G401.6 (cell line): ENCODE measurements around the gene CREB1.
"Not testable (repeated sequence)": the region's sequence is repeated elsewhere in the genome, so short reads cannot be mapped to it uniquely, and the experiment has no call there.

Experiments used
- FAIRE-seq: peaks from 2 replicates; lab custom pipeline; 2012; peaks lifted over from hg19 to GRCh38; lab: Jason Lieb, UNC

The CREB1 gene

DNA sequence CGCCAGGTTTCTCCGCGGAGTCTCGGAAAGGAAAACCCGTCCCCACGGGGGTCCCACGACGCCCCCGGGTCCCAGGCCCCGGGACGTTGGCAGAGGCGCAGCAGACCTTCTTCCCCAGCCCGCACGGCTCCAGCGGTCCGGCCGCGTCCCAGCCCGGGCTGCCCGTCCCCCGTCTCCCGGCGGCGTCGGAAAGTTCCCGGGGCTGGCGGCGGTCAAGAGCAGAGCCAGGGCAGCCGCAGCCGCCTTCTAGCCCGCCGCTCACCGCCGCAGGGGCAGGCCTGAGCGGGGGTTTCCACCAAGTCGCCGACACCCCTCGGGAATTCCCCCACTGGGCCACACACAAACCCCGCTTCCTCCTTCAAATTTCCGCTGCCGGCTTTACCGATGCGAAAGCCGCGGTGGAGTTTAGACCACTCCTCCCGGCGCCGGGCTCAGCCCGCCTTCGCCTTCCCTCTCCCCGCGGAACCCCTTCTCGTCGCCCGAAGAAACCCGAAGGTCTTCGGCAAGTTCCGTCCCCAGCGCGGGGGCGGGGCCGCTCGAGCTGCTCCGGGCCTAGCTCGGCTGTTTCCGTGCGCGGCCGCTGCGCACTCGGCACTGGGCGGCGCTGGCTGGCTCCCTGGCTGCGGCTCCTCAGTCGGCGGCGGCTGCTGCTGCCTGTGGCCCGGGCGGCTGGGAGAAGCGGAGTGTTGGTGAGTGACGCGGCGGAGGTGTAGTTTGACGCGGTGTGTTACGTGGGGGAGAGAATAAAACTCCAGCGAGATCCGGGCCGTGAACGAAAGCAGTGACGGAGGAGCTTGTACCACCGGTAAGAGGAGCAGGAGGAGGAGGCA, at the start of gene CREB1:
Gene CREB1 (plus strand): TSS at position 633 of the 830 bp plus-strand sequence. CDS start 25,674 bp downstream, outside the sequence.
- FAIRE-seq: peak; percentile 96

GRCh38 chr2:207480521-207481040, 49.2 kb upstream of the CREB1 start:
- FAIRE-seq: no peak

GRCh38 chr2:207481924-207482323, 47.8 kb upstream of the CREB1 start:
- no peak for FAIRE-seq

- no peak for FAIRE-seq
These were observed 47.1 kb upstream of the CREB1 start for GRCh38 chr2:207482630-207483029.

GRCh38 chr2:207483066-207483465, 46.7 kb upstream of the CREB1 start:
- FAIRE-seq: no peak

- FAIRE-seq: no peak
These were observed 46.3 kb upstream of the CREB1 start for GRCh38 chr2:207483477-207483876.

DNA sequence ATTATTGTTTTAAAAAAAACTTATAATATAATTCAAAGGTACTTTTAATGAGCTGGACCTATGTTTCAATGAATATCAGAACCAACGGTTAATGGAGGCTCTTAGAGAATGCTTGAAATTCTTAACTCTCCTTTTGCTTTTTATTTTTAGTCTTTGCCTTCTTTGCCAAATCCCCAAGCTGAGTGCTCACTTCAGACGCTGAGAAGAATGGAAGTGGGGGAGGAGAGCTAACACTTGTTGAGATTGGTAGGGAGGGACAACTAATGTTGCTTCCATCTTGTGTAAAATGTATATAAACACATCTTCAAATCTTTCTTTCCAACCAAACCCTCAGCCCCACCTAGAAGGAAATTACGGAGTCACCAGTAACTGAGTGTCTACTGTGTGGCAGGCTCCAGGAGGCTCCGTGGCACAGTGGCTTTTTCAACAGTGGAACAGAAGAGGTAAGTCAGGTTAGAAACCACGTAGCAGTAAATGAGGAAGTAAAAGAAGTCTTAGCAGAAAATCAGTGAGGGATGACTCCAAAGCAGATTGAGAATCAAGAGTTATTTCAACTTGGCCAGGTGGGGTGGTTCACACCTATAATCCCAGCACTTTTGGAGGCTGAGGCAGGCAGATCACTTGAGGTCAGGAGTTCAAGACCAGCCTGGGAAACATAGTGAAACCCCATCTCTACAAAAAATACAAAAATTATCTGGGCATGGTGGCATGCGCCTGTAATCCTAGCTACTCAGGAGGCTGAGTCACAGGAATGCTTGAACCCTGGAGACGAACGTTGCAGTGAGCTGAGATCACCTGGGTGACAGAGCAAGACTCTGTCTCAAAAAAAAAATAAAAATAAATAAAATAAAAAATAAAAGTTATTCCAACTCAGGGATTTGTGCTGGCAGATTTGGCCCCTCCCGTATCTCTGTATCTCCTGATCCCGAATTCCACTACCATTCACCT, 45.0 kb upstream of the CREB1 start:
- FAIRE-seq: no peak

DNA sequence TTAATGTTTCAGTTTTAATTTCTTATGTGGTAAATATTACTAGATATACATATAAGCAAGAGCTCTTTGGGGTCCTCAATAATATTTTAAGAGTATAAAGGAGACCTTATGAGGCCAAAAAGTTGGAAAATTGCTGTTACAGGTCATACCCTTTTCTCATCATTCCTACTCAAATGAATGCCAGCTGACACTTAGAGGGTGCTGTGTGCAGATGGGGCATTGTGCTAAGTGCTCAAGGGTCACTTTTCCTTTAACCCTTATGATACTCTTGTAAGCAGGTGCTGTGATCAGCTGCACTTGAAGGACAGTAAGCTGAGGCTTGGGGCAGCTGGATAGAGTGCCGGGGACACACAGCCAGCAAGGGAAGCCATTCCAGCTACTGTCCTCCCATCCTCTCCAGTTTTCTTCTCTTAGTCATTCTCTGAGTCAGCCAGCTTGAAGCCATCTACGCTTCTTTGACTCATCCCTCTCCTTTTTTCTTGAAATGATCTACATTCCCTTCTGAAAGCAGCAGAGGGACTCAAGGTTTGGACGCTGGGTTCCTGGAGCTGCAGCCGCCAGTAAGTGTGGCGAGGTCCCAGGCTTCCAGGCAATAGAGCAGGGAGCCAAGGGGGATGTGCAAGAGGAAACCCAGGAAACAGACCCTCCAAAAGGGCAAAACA, 42.0 kb upstream of the CREB1 start:
- FAIRE-seq: no peak

- no peak for FAIRE-seq
These were observed 40.5 kb upstream of the CREB1 start for GRCh38 chr2:207489251-207489650.

- no peak for FAIRE-seq
These were observed 39.3 kb upstream of the CREB1 start for GRCh38 chr2:207490441-207490840.

GRCh38 chr2:207491086-207491485, 38.7 kb upstream of the CREB1 start:
- no peak for FAIRE-seq

DNA sequence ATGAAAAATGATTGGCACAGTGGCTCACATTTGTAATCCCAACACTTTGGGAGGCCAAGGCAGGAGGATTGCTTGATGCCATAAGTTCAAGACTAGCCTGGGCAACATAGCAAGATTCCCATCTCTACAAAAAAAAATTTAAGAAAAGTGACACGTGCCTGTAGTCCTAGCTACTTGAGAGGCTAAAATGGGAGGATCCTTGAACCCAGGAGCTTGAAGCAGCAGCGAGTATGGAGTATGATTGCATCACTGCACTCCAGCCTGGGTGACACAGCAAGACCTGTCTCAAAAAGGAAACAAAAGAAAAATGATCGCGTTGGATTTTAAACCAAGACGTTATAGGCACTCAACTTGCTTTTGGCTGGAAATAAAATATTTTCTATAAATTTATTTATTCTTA, 37.8 kb upstream of the CREB1 start:
- FAIRE-seq: no peak

GRCh38 chr2:207492461-207492860, 37.3 kb upstream of the CREB1 start:
- no peak for FAIRE-seq

DNA sequence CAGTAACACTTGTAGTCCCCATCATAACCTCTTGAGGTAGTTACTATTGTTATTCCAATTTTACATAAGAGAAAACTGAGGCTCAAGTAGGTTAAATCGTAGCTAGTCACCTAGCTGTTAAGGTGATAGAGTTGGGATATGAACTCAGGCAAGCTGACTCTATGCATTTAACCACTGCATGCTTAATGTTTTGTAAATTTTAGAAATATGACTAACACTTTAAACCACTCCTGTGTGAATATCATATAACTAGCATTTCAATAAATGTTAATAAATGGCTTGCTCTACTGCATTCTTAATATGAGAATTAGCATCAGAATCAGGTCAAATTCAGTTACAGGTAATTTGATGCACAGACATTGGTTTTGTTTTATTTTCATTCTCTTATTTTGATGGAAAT, 35.6 kb upstream of the CREB1 start:
- FAIRE-seq: no peak

DNA sequence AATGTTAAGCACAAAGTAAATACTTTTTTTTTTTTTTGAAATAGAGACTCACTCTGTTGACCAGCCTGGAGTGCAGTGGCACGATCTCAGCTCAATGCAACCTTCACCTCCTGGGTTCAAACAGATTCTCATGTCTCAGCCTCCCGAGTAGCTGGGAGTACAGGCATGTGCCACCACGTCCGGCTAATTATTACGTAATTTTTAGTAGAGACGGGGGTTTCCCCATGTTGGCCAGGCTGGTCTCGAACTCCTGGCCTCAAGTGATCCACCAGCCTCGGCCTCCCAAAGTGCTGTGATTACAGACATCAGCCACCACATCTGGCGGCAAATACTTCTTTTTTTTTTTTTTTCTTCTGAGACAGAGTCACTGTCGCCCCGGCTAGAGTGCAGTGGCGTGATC, 32.8 kb upstream of the CREB1 start:
- FAIRE-seq: not testable (repeated sequence)

DNA sequence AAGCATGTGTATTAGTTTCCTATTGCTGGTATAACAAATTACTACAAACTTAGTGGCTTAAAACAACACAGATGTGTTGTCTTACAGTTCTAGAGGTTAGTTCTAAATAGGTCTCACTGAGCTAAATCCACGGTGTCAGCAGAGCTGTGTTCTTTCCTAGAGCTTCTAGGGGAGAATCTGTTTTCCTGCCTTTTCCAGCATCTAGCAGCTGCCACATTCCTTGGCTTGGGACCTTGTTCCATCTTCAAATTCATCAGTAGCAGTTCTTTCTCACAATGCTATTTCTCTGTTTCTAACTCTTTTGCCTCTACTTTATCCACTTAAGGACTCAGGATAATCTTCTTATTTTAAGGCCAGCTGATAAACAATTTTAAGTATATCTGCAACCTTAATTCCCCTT, 32.2 kb upstream of the CREB1 start:
- FAIRE-seq: no peak

DNA sequence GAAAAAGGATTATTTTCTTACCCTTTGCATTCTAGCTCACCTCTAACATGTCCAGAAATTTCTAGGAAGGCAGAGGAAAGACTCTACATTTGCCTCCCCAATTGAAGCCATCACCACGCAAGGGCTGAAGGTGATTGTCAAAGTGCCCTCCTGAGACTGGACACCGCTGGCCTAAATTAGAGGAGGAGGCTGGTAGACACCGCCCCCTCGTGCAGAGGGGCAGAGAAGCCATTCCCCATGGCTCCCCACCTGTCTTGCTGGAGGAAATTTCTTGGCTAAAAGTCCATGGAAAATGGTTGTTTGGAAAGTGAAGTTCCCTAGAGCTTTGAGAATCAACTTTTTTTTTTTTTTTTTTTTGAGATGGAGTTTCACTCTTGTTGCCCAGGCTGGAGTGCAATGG, 31.3 kb upstream of the CREB1 start:
- no peak for FAIRE-seq

GRCh38 chr2:207499114-207499513, 30.6 kb upstream of the CREB1 start:
- no peak for FAIRE-seq

DNA sequence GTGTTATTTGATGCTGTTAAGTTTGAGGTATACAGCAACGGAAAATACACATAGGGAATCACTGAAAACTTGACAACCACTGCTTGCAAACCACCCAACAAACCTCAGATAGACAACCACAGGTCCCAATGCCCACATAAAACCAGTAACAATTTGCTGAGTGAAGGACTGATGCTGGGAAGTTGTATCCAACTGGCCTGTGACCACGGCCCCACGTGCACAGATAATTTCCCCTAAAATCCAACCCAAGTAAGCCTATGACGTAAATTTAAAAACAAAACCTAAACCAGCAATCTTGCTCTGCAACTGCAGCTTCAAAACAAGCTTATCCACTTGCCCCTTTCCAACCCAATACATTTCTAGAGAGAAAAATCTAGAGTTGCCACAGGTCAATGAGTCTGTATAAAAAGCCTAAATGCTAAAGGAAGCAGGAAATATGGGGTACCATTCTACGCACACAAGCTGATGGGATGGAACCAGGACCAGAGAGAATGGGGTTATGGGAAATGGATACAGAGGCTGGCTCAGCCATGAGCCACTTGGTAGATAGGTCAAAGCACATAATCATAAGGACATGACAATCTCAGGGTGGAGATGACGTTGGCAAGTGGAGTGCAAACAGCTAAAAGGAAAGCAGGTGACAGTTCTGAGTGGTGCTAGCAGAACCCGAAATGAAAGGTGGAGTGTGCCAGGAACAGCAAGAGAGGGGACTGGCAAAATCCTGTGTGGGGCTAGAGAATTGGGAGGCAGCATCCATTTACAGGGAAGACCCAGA, 27.8 kb upstream of the CREB1 start:
- no peak for FAIRE-seq

DNA sequence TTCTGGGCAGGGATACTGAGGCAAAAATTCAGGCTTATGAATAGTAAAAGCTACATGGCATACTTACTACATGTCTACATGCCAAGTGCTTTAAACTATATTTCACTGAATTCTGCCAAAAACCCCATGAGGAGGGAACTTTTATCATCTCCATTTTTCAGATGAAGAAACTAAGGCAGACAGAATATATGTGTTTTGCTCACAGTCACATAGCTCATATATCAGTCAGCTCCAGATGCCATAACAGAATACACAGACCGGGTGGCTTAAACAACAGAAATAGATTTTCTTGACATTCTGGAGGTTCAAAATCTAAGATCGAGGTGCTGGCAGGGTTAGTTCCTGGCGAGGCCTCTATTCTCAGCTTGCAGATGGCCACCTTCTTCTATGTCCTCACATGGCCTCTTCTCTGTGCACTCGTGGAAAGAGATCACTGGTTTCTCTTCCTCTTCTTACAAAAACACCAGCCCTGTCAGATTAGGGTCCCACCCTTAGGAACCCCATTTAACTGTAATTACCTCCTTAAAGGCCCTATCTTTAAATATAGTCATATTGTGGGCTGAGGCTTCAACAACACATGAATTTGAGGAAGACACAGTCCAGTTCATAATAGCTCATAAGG, 27.1 kb upstream of the CREB1 start:
- no peak for FAIRE-seq

DNA sequence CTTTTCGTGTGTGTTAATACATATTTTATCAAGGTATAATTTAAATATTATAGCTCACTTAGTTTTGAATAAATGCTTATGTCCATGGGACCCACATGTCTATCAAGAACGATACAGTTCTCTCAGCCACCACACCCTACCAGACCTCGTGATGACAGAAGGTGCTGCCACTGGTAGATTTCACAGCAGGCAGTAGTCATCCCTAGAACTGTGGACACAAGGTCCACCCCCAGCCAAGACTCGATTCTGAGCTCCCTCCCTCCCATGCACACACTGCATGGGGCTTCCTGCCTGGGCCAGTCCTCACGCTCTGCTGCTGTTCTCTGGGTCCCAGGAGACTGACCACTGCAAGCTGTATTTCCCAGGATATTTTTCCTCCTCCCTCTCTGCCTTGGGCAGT, 26.5 kb upstream of the CREB1 start:
- no peak for FAIRE-seq
